Fibroblast of lung (primary cell): ENCODE data around the gene NCOA5.

Experiments
- EZH2 ChIP-seq: IDR thresholded peaks from 2 replicates; pipeline ENCODE4 v1.5.1; 2012; ENCODE audit warnings: low read length, control low read depth, mild to moderate bottlenecking; ENCODE audit errors: missing control alignments
- TF ChIP-seq, protein P1 (sequence below), 2 donors: IDR thresholded peaks in 1 of 2; conservative IDR thresholded peaks in 1 of 2; 1 replicate in 1 of 2; 2 replicates in 1 of 2; pipeline ENCODE4 v1.5.1; 2011 to 2012; ENCODE audit warnings: low read length in 2 of 2, control low read depth in 1 of 2, inconsistent platforms in 1 of 2, low read depth in 1 of 2, mild to moderate bottlenecking in 1 of 2

DNA sequence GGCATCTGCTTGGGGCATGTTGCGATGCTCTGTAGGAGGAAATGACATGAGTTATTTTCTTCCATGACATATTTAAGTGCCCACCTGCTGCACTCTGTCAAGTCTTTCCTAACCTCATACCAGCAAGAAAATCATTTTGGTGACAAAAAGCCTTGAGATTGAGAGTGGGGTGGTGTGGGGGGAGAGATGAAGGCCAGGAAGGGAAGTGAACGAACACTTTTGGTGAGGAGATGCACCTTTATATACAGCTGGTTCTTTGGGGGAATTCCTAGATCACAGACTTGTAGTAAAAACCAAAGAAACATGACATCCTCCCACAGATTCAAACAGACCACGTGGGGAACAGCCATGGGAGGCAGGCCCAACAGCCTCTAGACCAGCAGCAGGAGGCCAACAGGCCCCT is 26.1 kb downstream of the NCOA5 start:
- TF ChIP-seq, protein P1, sequence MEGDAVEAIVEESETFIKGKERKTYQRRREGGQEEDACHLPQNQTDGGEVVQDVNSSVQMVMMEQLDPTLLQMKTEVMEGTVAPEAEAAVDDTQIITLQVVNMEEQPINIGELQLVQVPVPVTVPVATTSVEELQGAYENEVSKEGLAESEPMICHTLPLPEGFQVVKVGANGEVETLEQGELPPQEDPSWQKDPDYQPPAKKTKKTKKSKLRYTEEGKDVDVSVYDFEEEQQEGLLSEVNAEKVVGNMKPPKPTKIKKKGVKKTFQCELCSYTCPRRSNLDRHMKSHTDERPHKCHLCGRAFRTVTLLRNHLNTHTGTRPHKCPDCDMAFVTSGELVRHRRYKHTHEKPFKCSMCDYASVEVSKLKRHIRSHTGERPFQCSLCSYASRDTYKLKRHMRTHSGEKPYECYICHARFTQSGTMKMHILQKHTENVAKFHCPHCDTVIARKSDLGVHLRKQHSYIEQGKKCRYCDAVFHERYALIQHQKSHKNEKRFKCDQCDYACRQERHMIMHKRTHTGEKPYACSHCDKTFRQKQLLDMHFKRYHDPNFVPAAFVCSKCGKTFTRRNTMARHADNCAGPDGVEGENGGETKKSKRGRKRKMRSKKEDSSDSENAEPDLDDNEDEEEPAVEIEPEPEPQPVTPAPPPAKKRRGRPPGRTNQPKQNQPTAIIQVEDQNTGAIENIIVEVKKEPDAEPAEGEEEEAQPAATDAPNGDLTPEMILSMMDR (conservative IDR thresholded peaks at IDR 0.05 in 1 of 2, IDR thresholded peaks at IDR 0.05 in 1 of 2; ENCODE audit: low read depth in 1 of 2, low read length in 2 of 2): no peak
- TF ChIP-seq EZH2: no peak
